Ishikawa (cell line): Measurements from ENCODE around the gene CDH16.
A peak's percentile ranks its signal among the peaks of the same experiment; 100 is the strongest.

Source experiments
- CEBPB ChIP-seq: IDR thresholded peaks from 2 replicates; pipeline ENCODE4 v1.6.1; 2012
- CREB1 ChIP-seq: IDR thresholded peaks from 2 replicates; pipeline ENCODE4 v1.6.1; 2012; ENCODE audit warnings: low read depth
- EGR1 ChIP-seq: IDR thresholded peaks from 2 replicates; pipeline ENCODE4 v1.6.1; 2012
- EP300 ChIP-seq: IDR thresholded peaks from 2 replicates; pipeline ENCODE4 v1.6.1; 2012; ENCODE audit warnings: borderline replicate concordance
- FOXM1 ChIP-seq: IDR thresholded peaks from 2 replicates; pipeline ENCODE4 v1.6.1; 2012; ENCODE audit warnings: low read depth, borderline replicate concordance
- MAX ChIP-seq: IDR thresholded peaks from 2 replicates; pipeline ENCODE4 v1.6.1; 2012
- NFIC ChIP-seq: IDR thresholded peaks from 2 replicates; pipeline ENCODE4 v1.6.1; 2012
- RAD21 ChIP-seq: IDR thresholded peaks from 2 replicates; pipeline ENCODE4 v1.6.1; 2012; ENCODE audit warnings: low read depth
- REST ChIP-seq: IDR thresholded peaks from 2 replicates; pipeline ENCODE4 v1.6.1; 2012; ENCODE audit warnings: low read depth, mild to moderate bottlenecking
- TAF1 ChIP-seq: IDR thresholded peaks from 2 replicates; pipeline ENCODE4 v1.6.1; 2012; ENCODE audit warnings: low read depth, mild to moderate bottlenecking
- TCF12 ChIP-seq: IDR thresholded peaks from 2 replicates; pipeline ENCODE4 v1.6.1; 2012; ENCODE audit warnings: low read depth
- TEAD4 ChIP-seq: IDR thresholded peaks from 2 replicates; pipeline ENCODE4 v1.6.1; 2012
- USF1 ChIP-seq: IDR thresholded peaks from 2 replicates; pipeline ENCODE4 v1.6.1; 2012
- YY1 ChIP-seq: IDR thresholded peaks from 2 replicates; pipeline ENCODE4 v1.6.1; 2012; ENCODE audit warnings: low read depth
- ZBTB7A ChIP-seq: IDR thresholded peaks from 2 replicates; pipeline ENCODE4 v1.6.1; 2012; ENCODE audit warnings: low read depth

The CDH16 gene

GRCh38 chr16:66947302-66948065 is 28.8 kb upstream of the CDH16 start:
- TF ChIP-seq TAF1 (no peak), RAD21 (peak; percentile 84)

GRCh38 chr16:66946974-66947301 is 28.3 kb upstream of the CDH16 start:
- TF ChIP-seq EP300 (no peak), USF1 (no peak), MAX (no peak), TAF1 (no peak), EGR1 (no peak), RAD21 (no peak), CEBPB (no peak), TCF12 (no peak), REST (no peak), YY1 (no peak), ZBTB7A (no peak), CREB1 (no peak), FOXM1 (no peak), NFIC (no peak), TEAD4 (no peak)

- TF ChIP-seq EGR1 (no peak), RAD21 (no peak), TAF1 (no peak)
These were observed 27.9 kb upstream of the CDH16 start for GRCh38 chr16:66946541-66946940.

GRCh38 chr16:66945939-66946338 is 27.3 kb upstream of the CDH16 start:
- TF ChIP-seq TEAD4 = no peak
- no peak for TF ChIP-seq EP300

GRCh38 chr16:66944054-66944441 is 25.4 kb upstream of the CDH16 start:
- TF ChIP-seq USF1 (no peak), RAD21 (no peak)

GRCh38 chr16:66943426-66944053 is 24.9 kb upstream of the CDH16 start:
- TF ChIP-seq YY1 (no peak), TEAD4 (no peak), CREB1 (no peak), ZBTB7A (no peak), CEBPB (no peak), EP300 (no peak), REST (no peak), FOXM1 (no peak)

- no peak for TF ChIP-seq TEAD4
- TF ChIP-seq TCF12 = no peak
- no peak for TF ChIP-seq YY1
- TF ChIP-seq MAX = no peak
- no peak for TF ChIP-seq RAD21
- no peak for TF ChIP-seq EP300
- no peak for TF ChIP-seq NFIC
- TF ChIP-seq CEBPB = no peak
- no peak for TF ChIP-seq USF1
- no peak for TF ChIP-seq TAF1
These were observed 24.3 kb upstream of the CDH16 start for GRCh38 chr16:66942981-66943380.
